ENCODE measurements around the gene CCDC7. TPM values are rescaled to one million over a fixed set of nuclear protein-coding genes. Genes with fewer than 3 reads are reported as not detected.

CCDC7 gene
- total RNA-seq, 4 donors from 2014 or later: 2.4 to 12.5 (median 10.5) TPM

DNA sequence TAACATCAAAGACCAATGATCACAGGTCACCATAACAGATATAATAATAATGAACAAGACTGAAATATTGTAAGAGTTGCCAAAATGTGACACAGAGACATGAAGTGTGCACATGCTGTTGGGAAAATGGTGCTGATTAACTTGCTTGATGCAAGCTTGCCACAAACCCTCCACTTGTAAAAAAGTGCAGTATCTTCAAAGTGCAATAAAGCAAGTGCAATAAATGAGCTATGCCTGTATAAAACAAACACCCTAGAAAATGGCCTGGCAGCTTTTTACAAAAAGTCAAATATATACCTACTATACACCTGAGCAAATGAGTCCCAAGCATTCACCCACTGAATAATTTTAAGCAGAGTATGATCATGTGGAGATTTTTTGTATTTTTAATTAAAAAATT lies 9.7 kb upstream of the CCDC7 start:
- no peak for DNase-seq (ENCODE audit: low spot score in 2 of 2)
- no peak for TF ChIP-seq POLR2A (IDR thresholded peaks at IDR 0.05)
- TF ChIP-seq CTCF (IDR thresholded peaks at IDR 0.05): no peak
- H3K4me3 ChIP-seq (ENCODE audit: low read depth, poor library complexity, severe bottlenecking): no peak overlapping the region
- intact Hi-C loops (cut with DNase I; ENCODE audit: low total_unique reads): no loop called here

GRCh38 chr10:32437334-32437733 lies 8.6 kb upstream of the CCDC7 start:
- intact Hi-C loops (cut with DNase I; ENCODE audit: low total_unique reads): no loop called here
- no peak overlapping the region for H3K4me3 ChIP-seq (ENCODE audit: low read depth, poor library complexity, severe bottlenecking)
- WGBS, 2 donors: 47 to 55% methylated on average over 2 of the region's 2 CpGs
- no peak for DNase-seq (ENCODE audit: low spot score in 2 of 2)
- no peak for TF ChIP-seq CTCF (IDR thresholded peaks at IDR 0.05)
- no peak for TF ChIP-seq POLR2A (IDR thresholded peaks at IDR 0.05)

DNA sequence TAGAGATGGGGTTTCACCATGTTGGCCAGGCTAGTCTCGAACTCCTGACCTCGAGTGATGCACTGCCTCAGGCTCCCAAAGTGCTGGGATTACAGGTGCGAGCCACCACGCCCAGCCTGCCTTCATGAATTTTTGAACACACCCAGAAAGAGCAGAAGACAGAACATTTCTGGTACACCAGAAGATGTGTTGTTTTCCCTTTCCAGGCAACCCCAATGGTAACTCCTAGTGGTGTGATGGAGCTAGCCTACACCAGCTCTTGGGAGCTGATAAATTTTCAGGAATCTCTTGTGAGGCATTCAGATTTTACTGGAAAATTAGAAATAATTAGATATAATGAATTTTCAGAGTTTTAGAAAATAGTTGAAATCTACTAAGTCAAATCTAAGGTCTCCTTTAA lies 904 bp upstream of the CCDC7 start:
- intact Hi-C loops (cut with DNase I; ENCODE audit: low total_unique reads): no loop called here
- no peak for TF ChIP-seq POLR2A (IDR thresholded peaks at IDR 0.05)
- no peak for TF ChIP-seq CTCF (IDR thresholded peaks at IDR 0.05)
- 92 to 98% methylated on average over 4 of the region's 4 CpGs for WGBS, 2 donors
- no peak overlapping the region for H3K4me3 ChIP-seq (ENCODE audit: low read depth, poor library complexity, severe bottlenecking)
- DNase-seq (ENCODE audit: low spot score in 2 of 2): no peak

- TF ChIP-seq CTCF (IDR thresholded peaks at IDR 0.05) (no peak), POLR2A (IDR thresholded peaks at IDR 0.05) (no peak)
- no peak for DNase-seq (ENCODE audit: low spot score in 2 of 2)
- H3K4me3 ChIP-seq (ENCODE audit: low read depth, poor library complexity, severe bottlenecking): peak overlapping the region; percentile 50
- intact Hi-C loops (cut with DNase I; ENCODE audit: low total_unique reads): no loop called here
- 3% methylated on average over 18 of the region's 18 CpGs for WGBS, 2 donors
Observed at GRCh38 chr10:32446536-32447406, 831 bp downstream of the CCDC7 start.

GRCh38 chr10:32454148-32454547 lies 8.2 kb downstream of the CCDC7 start:
- intact Hi-C loops (cut with DNase I; ENCODE audit: low total_unique reads): no loop called here
- TF ChIP-seq CTCF (IDR thresholded peaks at IDR 0.05) (no peak), POLR2A (IDR thresholded peaks at IDR 0.05) (no peak)
- no peak for DNase-seq (ENCODE audit: low spot score in 2 of 2)
- 95 to 97% methylated on average over 4 of the region's 4 CpGs for WGBS, 2 donors
- no peak overlapping the region for H3K4me3 ChIP-seq (ENCODE audit: low read depth, poor library complexity, severe bottlenecking)
